Caki2 (cell line): Measurements from ENCODE around the gene TMEM138. TPM values are rescaled to one million over a fixed set of nuclear protein-coding genes. Genes with fewer than 3 reads are reported as not detected.

ENCODE experiments used
- DNase-seq: peaks from one replicate; pipeline ENCODE4 v3.0.0-alpha.2; 2015; ENCODE audit warnings: low read depth
- in situ Hi-C: cut with HindIII; loops from 2 replicates; pipeline ENCODE4 v1.10.0; 2016; ENCODE audit warnings: low sequenced_read_pairs, low pct_unique_long_range_greater_than_20kb, mixed read lengths
- total RNA-seq: library from RNA; depleted of rRNA; stranded (reverse); fragments of >200 nt; shearing (Covaris generic); gene quantifications from 2 replicates; pipeline ENCODE4 v1.2.3, GENCODE V29; 2014; ENCODE audit warnings: low replicate concordance

The TMEM138 gene
- total RNA-seq, 1 experiment from 2014 or later, result 31.3 TPM

GRCh38 chr11:61356706-61357105 lies 5.5 kb upstream of the TMEM138 start:
- no peak for DNase-seq
- in situ Hi-C loops, result no loop called here

- DNase-seq, result no peak
- in situ Hi-C loops, result no loop called here
Observed at GRCh38 chr11:61357233-61357893, 4.8 kb upstream of the TMEM138 start.

GRCh38 chr11:61357894-61358239 lies 4.3 kb upstream of the TMEM138 start:
- no peak for DNase-seq
- in situ Hi-C loops, result no loop called here

GRCh38 chr11:61358566-61358965 lies 3.6 kb upstream of the TMEM138 start:
- in situ Hi-C loops, result no loop called here
- no peak for DNase-seq

- DNase-seq, result no peak
- in situ Hi-C loops, result no loop called here
Observed at GRCh38 chr11:61359516-61359915, 2.7 kb upstream of the TMEM138 start.

GRCh38 chr11:61361237-61361740 lies 885 bp upstream of the TMEM138 start:
- in situ Hi-C loops, result no loop called here
- no peak for DNase-seq

- in situ Hi-C loops, result no loop called here
- DNase-seq, result no peak
Observed at GRCh38 chr11:61362542-61362875, 335 bp downstream of the TMEM138 start.

GRCh38 chr11:61364012-61364675 lies 2.0 kb downstream of the TMEM138 start:
- DNase-seq, result no peak
- in situ Hi-C loops, result no loop called here

- in situ Hi-C loops, result no loop called here
- DNase-seq, result no peak
Observed at GRCh38 chr11:61367406-61367805, 5.2 kb downstream of the TMEM138 start.

GRCh38 chr11:61368646-61369045 lies 6.5 kb downstream of the TMEM138 start:
- DNase-seq, result no peak
- in situ Hi-C loops, result no loop called here

- in situ Hi-C loops, result no loop called here
Observed at GRCh38 chr11:61369372-61370348, 7.5 kb downstream of the TMEM138 start.

GRCh38 chr11:61370349-61371005 lies 8.3 kb downstream of the TMEM138 start:
- DNase-seq, result no peak
- in situ Hi-C loops, result no loop called here

More at GRCh38 chr11:61369372-61370348, 7.5 kb downstream of the TMEM138 start:
- DNase-seq, result peak; percentile 66

GRCh38 chr11:61372659-61373420 lies 10.7 kb downstream of the TMEM138 start:
- DNase-seq, result no peak
- in situ Hi-C loops, result no loop called here

GRCh38 chr11:61375761-61376108 lies 13.6 kb downstream of the TMEM138 start:
- DNase-seq, result no peak
- in situ Hi-C loops, result no loop called here

- DNase-seq, result no peak
Observed at GRCh38 chr11:61377461-61378160, 15.4 kb downstream of the TMEM138 start.

GRCh38 chr11:61378713-61379313 lies 16.6 kb downstream of the TMEM138 start:
- in situ Hi-C loops, result no loop called here
- DNase-seq, result no peak

More at GRCh38 chr11:61377461-61378160, 15.4 kb downstream of the TMEM138 start:
- in situ Hi-C loops, result no loop called here

GRCh38 chr11:61380884-61381283 lies 18.7 kb downstream of the TMEM138 start:
- no peak for DNase-seq
- in situ Hi-C loops, result no loop called here
